Hepatocyte (in vitro differentiated cells): ENCODE results near the gene HOXC11.

Experiments used
- CTCF ChIP-seq: fragments of 200-600 bp; sonication (generic); IDR thresholded peaks from 2 replicates; pipeline ENCODE4 v1.5.1; 2016; ENCODE audit warnings: antibody characterized with exemption, mild to moderate bottlenecking; ENCODE audit not compliant: poor library complexity
- EZH2 ChIP-seq: fragments of 200-600 bp; sonication (generic); IDR thresholded peaks from 2 replicates; pipeline ENCODE4 v1.6.1; 2016; ENCODE audit warnings: antibody characterized with exemption, mild to moderate bottlenecking, borderline replicate concordance
- EZH2phosphoT487 ChIP-seq: fragments of 200-600 bp; sonication (generic); IDR thresholded peaks from one replicate; pipeline ENCODE4 v1.6.1; 2018; ENCODE audit warnings: antibody characterized with exemption, mild to moderate bottlenecking, low read depth, moderate library complexity; ENCODE audit not compliant: unreplicated experiment, severe bottlenecking

GRCh38 chr12:53931844-53932581 is 40.9 kb upstream of the HOXC11 start:
- no peak for TF ChIP-seq CTCF
- no peak for TF ChIP-seq EZH2phosphoT487
- no peak for TF ChIP-seq EZH2
